ENCODE measurements around the gene GRAP2.

- TF ChIP-seq SIN3A (IDR thresholded peaks at IDR 0.05; ENCODE audit: borderline replicate concordance, insufficient read depth, low read length) (no peak), REST (IDR thresholded peaks at IDR 0.05; ENCODE audit: insufficient read depth in 1 of 2, low read depth in 2 of 2, low read length in 2 of 2) (no peak), POLR2AphosphoS5 (IDR thresholded peaks at IDR 0.05; ENCODE audit: low read depth, low read length) (no peak), TAF1 (IDR thresholded peaks at IDR 0.05; ENCODE audit: borderline replicate concordance, insufficient read depth, low read length) (no peak), FOXP2 (optimal IDR thresholded peaks at IDR 0.05; ENCODE audit: borderline replicate concordance, extremely low read depth, extremely low read length, insufficient read depth) (no peak)
Measured at GRCh38 chr22:40001800-40002577, 101.1 kb downstream of the GRAP2 start.
